DND-41 (cell line): ENCODE results near the gene SEMA4G.

ENCODE experiments used
- CTCF ChIP-seq: IDR thresholded peaks from 2 replicates; pipeline ENCODE4 v1.5.1; 2012; ENCODE audit warnings: borderline replicate concordance, low read length, moderate library complexity, mild to moderate bottlenecking; ENCODE audit not compliant: poor library complexity, severe bottlenecking; ENCODE audit errors: extremely low read depth
- EZH2 ChIP-seq: IDR thresholded peaks from 3 replicates; pipeline ENCODE4 v1.6.1; 2012; ENCODE audit warnings: borderline replicate concordance, low read depth, mild to moderate bottlenecking, moderate library complexity, low read length, inconsistent platforms; ENCODE audit not compliant: severe bottlenecking

- TF ChIP-seq CTCF: no peak
- no peak for TF ChIP-seq EZH2
Observed at GRCh38 chr10:100998183-100998990, 29.1 kb downstream of the SEMA4G start.
